Measurements from ENCODE around the gene PPIF. TPM values are rescaled to one million over a fixed set of nuclear protein-coding genes. Genes with fewer than 3 reads are reported as not detected.

PPIF gene
- total RNA-seq, 4 donors from 2014 or later = 40.2 to 141 (median 56.6) TPM

DNA sequence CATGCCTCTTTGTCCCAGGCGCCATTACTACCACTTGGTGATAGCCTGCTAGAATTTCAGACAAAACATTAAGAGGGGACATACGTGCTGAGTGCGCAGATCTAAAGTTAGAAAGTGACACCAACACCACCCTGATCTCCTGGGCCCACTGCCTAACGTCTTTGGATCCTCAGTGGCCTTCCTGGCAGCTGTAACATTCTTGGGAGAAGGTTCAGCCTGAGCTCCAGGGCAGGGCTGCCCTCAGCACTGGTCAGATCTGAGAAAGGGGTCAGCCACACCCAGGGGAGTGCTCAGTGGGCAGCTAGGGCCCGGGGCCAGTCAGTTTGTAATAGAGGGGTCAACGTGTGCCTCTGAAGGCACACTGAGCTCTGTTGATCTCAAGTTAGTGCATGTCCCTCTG, 49.8 kb downstream of the PPIF start:
- no peak for TF ChIP-seq POLR2A (IDR thresholded peaks at IDR 0.05)
- TF ChIP-seq CTCF (IDR thresholded peaks at IDR 0.05) = no peak
- peak overlapping the region in 3 of 4 donors; percentile 58 to 92 (median 87) for H3K27ac ChIP-seq
- no peaks in the 10 kb centered on the region for H3K27me3 ChIP-seq
- DNase-seq = no peak
- 71 to 82% methylated on average over 3 to 6 of the region's 6 CpGs for WGBS, 2 donors
- intact Hi-C loops (cut with DNase I) = no loop called here
- H3K4me3 ChIP-seq = no peak overlapping the region
- H3K36me3 ChIP-seq = peaks cover 0 to 14% (median 0%) of the 10 kb centered on the region in 3 donors
- peaks cover 17 to 54% (median 23%) of the 10 kb centered on the region in 3 donors for H3K4me1 ChIP-seq
- H3K9me3 ChIP-seq = no peaks in the 10 kb centered on the region

- no peak overlapping the region for H3K4me3 ChIP-seq
- no peaks in the 10 kb centered on the region for H3K9me3 ChIP-seq
- intact Hi-C loops (cut with DNase I) = no loop called here
- peak overlapping the region in 3 of 4 donors; percentile 58 to 92 (median 87) for H3K27ac ChIP-seq
- H3K27me3 ChIP-seq = no peaks in the 10 kb centered on the region
- peaks cover 14 to 61% (median 26%) of the 10 kb centered on the region in 3 donors for H3K4me1 ChIP-seq
- 58 to 70% methylated on average over 11 to 15 of the region's 17 CpGs for WGBS, 2 donors
- H3K36me3 ChIP-seq = peaks cover 0 to 14% (median 0%) of the 10 kb centered on the region in 3 donors
- no peak for DNase-seq
- TF ChIP-seq POLR2A (IDR thresholded peaks at IDR 0.05) (no peak), CTCF (IDR thresholded peaks at IDR 0.05) (no peak)
Observed at GRCh38 chr10:79397575-79398303, 50.5 kb downstream of the PPIF start.

DNA sequence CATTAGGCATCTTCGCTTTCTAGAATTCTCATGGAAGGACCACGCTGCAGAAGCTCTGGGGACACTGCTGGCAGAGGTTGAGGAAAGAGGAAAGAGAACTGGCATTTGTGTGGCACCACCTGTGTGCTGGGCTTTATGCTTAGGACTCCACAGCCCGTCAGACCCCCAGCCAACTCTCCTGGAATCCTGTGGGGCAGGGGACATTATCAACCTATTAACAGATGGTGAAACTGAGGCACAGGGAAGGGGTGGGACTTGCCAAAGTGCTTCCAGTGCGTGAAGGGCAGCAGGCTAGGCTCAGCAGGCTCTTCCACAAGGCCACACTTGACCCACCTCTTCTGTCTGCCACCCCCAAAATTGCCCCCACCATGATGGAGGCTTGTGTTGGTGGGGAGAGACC, 51.4 kb downstream of the PPIF start:
- TF ChIP-seq POLR2A (IDR thresholded peaks at IDR 0.05) (no peak), CTCF (IDR thresholded peaks at IDR 0.05) (no peak)
- peak overlapping the region in 3 of 4 donors; percentile 63 to 92 (median 87) for H3K27ac ChIP-seq
- DNase-seq = no peak
- peaks cover 12 to 70% (median 34%) of the 10 kb centered on the region in 3 donors for H3K4me1 ChIP-seq
- intact Hi-C loops (cut with DNase I) = no loop called here
- H3K4me3 ChIP-seq = no peak overlapping the region
- no peaks in the 10 kb centered on the region for H3K9me3 ChIP-seq
- WGBS, 2 donors = 76 to 84% methylated on average over 3 to 4 of the region's 4 CpGs
- peaks cover 0 to 7% (median 0%) of the 10 kb centered on the region in 3 donors for H3K36me3 ChIP-seq
- H3K27me3 ChIP-seq = no peaks in the 10 kb centered on the region

GRCh38 chr10:79399223-79399831, 52.1 kb downstream of the PPIF start:
- peak overlapping the region in 3 of 4 donors; percentile 63 to 92 (median 87) for H3K27ac ChIP-seq
- H3K9me3 ChIP-seq = no peaks in the 10 kb centered on the region
- TF ChIP-seq CTCF (IDR thresholded peaks at IDR 0.05) (no peak), POLR2A (IDR thresholded peaks at IDR 0.05) (peak in 1 of 4 donors; percentile 12)
- H3K27me3 ChIP-seq = no peaks in the 10 kb centered on the region
- peak overlapping the region in 1 of 4 donors; percentile 19 for H3K4me3 ChIP-seq
- no peak for DNase-seq
- intact Hi-C loops (cut with DNase I) = no loop called here
- peaks cover 0 to under 1% (median 0%) of the 10 kb centered on the region in 3 donors for H3K36me3 ChIP-seq
- WGBS, 2 donors = 25 to 35% methylated on average over 9 to 10 of the region's 15 CpGs
- H3K4me1 ChIP-seq = peaks cover 5 to 76% (median 41%) of the 10 kb centered on the region in 3 donors

Data from esophagus squamous epithelium (tissue), 5 donors.